GM12872 (cell line): ENCODE data around the gene CDYL.

Source experiments
- CTCF ChIP-seq: IDR thresholded peaks from 3 replicates; pipeline ENCODE4 v1.5.1; 2011; ENCODE audit warnings: low read depth, mild to moderate bottlenecking, low read length, moderate library complexity; ENCODE audit not compliant: insufficient read depth

The CDYL gene

GRCh38 chr6:4814212-4814611 lies 38.0 kb downstream of the CDYL start:
- no peak for TF ChIP-seq CTCF

- no peak for TF ChIP-seq CTCF
Measured at GRCh38 chr6:4814987-4815386, 38.8 kb downstream of the CDYL start.

- no peak for TF ChIP-seq CTCF
Measured at GRCh38 chr6:4815584-4815983, 39.4 kb downstream of the CDYL start.

GRCh38 chr6:4816904-4817303 lies 40.7 kb downstream of the CDYL start:
- no peak for TF ChIP-seq CTCF

GRCh38 chr6:4817551-4817950 lies 41.3 kb downstream of the CDYL start:
- no peak for TF ChIP-seq CTCF

GRCh38 chr6:4818272-4818938 lies 42.2 kb downstream of the CDYL start:
- no peak for TF ChIP-seq CTCF

- no peak for TF ChIP-seq CTCF
Measured at GRCh38 chr6:4819706-4820283, 43.6 kb downstream of the CDYL start.
